ENCODE data around the gene CNNM4.

The CNNM4 gene

GRCh38 chr2:96859099-96859649 is 98.5 kb downstream of the CNNM4 start:
- no peak for DNase-seq (ENCODE audit: low read depth in 2 of 2)

GRCh38 chr2:96859681-96860064 is 99.0 kb downstream of the CNNM4 start:
- DNase-seq (ENCODE audit: low read depth in 2 of 2): no peak

- DNase-seq (ENCODE audit: low read depth in 2 of 2): no peak
Measured at GRCh38 chr2:96860065-96861029, 99.6 kb downstream of the CNNM4 start.

GRCh38 chr2:96861074-96861473 is 100.4 kb downstream of the CNNM4 start:
- no peak for DNase-seq (ENCODE audit: low read depth in 2 of 2)

Measured in stimulated activated CD4-positive, alpha-beta T cell treated with anti-CD3 and anti-CD28 coated beads, Interleukin-15, amount 100 ng/mL, for 48 hours (primary cell).